Liver (tissue), 9 donors: ENCODE results near the gene FBXW5. TPM values are rescaled to one million over a fixed set of nuclear protein-coding genes. Genes with fewer than 3 reads are reported as not detected.

Source experiments
- DNase-seq: peaks from one replicate; pipeline ENCODE4 v3.0.0-alpha.2; 2017; ENCODE audit warnings: low spot score
- H3K27ac ChIP-seq, 2 donors: one replicate each; pipeline ENCODE4 v1.7.0; 2013; ENCODE audit warnings: inconsistent platforms in 2 of 2, low read length in 2 of 2, control low read depth in 1 of 2, low read depth in 1 of 2, mild to moderate bottlenecking in 1 of 2
- H3K27me3 ChIP-seq, 4 donors: one replicate each; pipeline versions ENCODE4 v1.6.1 to v1.7.0; 2013; ENCODE audit warnings: low read length in 3 of 4, inconsistent platforms in 1 of 4, mild to moderate bottlenecking in 1 of 4, moderate library complexity in 1 of 4; ENCODE audit not compliant: control insufficient read depth in 4 of 4, insufficient read depth in 4 of 4
- H3K36me3 ChIP-seq, 4 donors: one replicate each; pipeline versions ENCODE4 v1.6.1 to v1.7.0; 2013; ENCODE audit warnings: low read length in 3 of 4, mild to moderate bottlenecking in 3 of 4, low read depth in 1 of 4, moderate library complexity in 1 of 4; ENCODE audit not compliant: control insufficient read depth in 4 of 4, insufficient read depth in 3 of 4
- H3K4me1 ChIP-seq, 4 donors: one replicate each; pipeline versions ENCODE4 v1.6.1 to v1.7.0; 2013; ENCODE audit warnings: low read length in 3 of 4, mild to moderate bottlenecking in 3 of 4, moderate library complexity in 1 of 4; ENCODE audit not compliant: control insufficient read depth in 4 of 4, insufficient read depth in 4 of 4
- H3K4me3 ChIP-seq, 3 donors: one replicate each; pipeline versions ENCODE4 v1.6.1 to v1.7.0; 2013; ENCODE audit warnings: low read length in 3 of 3, control low read depth in 1 of 3, low read depth in 1 of 3, mild to moderate bottlenecking in 1 of 3
- H3K9ac ChIP-seq, 2 donors: one replicate each; pipeline ENCODE4 v1.7.0; 2013; ENCODE audit warnings: low read length in 2 of 2, mild to moderate bottlenecking in 2 of 2, moderate library complexity in 2 of 2, control low read depth in 1 of 2, low read depth in 1 of 2
- H3K9me3 ChIP-seq, 4 donors: one replicate each; pipeline versions ENCODE4 v1.6.1 to v1.7.0; 2013; ENCODE audit warnings: low read length in 3 of 4; ENCODE audit not compliant: control insufficient read depth in 4 of 4
- ATF3 ChIP-seq: IDR thresholded peaks from 2 replicates; pipeline ENCODE4 v1.6.1; 2016; ENCODE audit warnings: antibody characterized with exemption
- EGR1 ChIP-seq, 2 donors: IDR thresholded peaks; 2 replicates each; pipeline ENCODE4 v1.6.1; 2016 to 2018; ENCODE audit warnings: antibody characterized with exemption in 2 of 2, low read depth in 2 of 2
- FOXA1 ChIP-seq: IDR thresholded peaks from 2 replicates; pipeline ENCODE4 v1.6.1; 2016; ENCODE audit warnings: antibody characterized with exemption
- FOXA2 ChIP-seq: IDR thresholded peaks from 2 replicates; pipeline ENCODE4 v1.6.1; 2016; ENCODE audit warnings: antibody characterized with exemption
- GABPA ChIP-seq, 2 donors: IDR thresholded peaks in 1 of 2; conservative IDR thresholded peaks in 1 of 2; 2 replicates each; pipeline ENCODE4 v1.6.1; 2016; ENCODE audit warnings: antibody characterized with exemption in 2 of 2, mild to moderate bottlenecking in 1 of 2, moderate library complexity in 1 of 2
- HNF4A ChIP-seq, 2 donors: conservative IDR thresholded peaks; 2 replicates each; pipeline ENCODE4 v1.6.1; 2016; ENCODE audit warnings: antibody characterized with exemption in 2 of 2, mild to moderate bottlenecking in 2 of 2
- HNF4G ChIP-seq: IDR thresholded peaks from 2 replicates; pipeline ENCODE4 v1.6.1; 2016; ENCODE audit warnings: antibody characterized with exemption
- NR2F2 ChIP-seq: IDR thresholded peaks from 2 replicates; pipeline ENCODE4 v1.6.1; 2016; ENCODE audit warnings: antibody characterized with exemption
- RAD21 ChIP-seq, 2 donors: IDR thresholded peaks; 2 replicates each; pipeline ENCODE4 v1.6.1; 2016; ENCODE audit warnings: antibody characterized with exemption in 2 of 2, mild to moderate bottlenecking in 2 of 2
- TAF1 ChIP-seq: conservative IDR thresholded peaks from 2 replicates; pipeline ENCODE4 v1.6.1; 2016; ENCODE audit warnings: antibody characterized with exemption, mild to moderate bottlenecking
- YY1 ChIP-seq: IDR thresholded peaks from 2 replicates; pipeline ENCODE4 v1.6.1; 2016; ENCODE audit warnings: antibody characterized with exemption, mild to moderate bottlenecking
- WGBS: extraction: QIAGEN DNeasy Blood & Tissue Kit; methylation state at CpG from one replicate; pipeline ENCODE4 v1.1.7; 2013; 5-methylcytosine and 5-hydroxymethylcytosine counted together
- polyA plus RNA-seq, 2 donors: library from polyadenylated mRNA; stranded (reverse) in 1 of 2; unstranded in 1 of 2; fragments of 200-250 nt in 1 of 2; fragments of >200 nt in 1 of 2; fragmentation: Nextera tagmentation in 1 of 2; extraction: Ambion mirVana in 1 of 2; gene quantifications; one replicate each; pipeline versions ENCODE4 v1.2.1 to v1.2.3, GENCODE V29; 2013 to 2015
- total RNA-seq, 2 donors: library from RNA; depleted of rRNA; stranded (reverse); fragments of >200 nt; gene quantifications; one replicate each; pipeline ENCODE4 v1.2.3, GENCODE V29; 2014
- TF ChIP-seq, protein P1 (sequence below): IDR thresholded peaks from 2 replicates; pipeline ENCODE4 v1.6.1; 2016; ENCODE audit warnings: antibody characterized with exemption
- TF ChIP-seq, protein P2 (sequence below): IDR thresholded peaks from 2 replicates; pipeline ENCODE4 v1.6.1; 2016; ENCODE audit warnings: antibody characterized with exemption, mild to moderate bottlenecking
- TF ChIP-seq, protein P3 (sequence below): fragments of 150-350 bp; IDR thresholded peaks from 2 replicates; pipeline ENCODE4 v1.5.1; 2017; ENCODE audit warnings: improper control_type of control experiment, low read depth, low read length; ENCODE audit not compliant: missing input control
- TF ChIP-seq, protein P4 (sequence below): IDR thresholded peaks from 2 replicates; pipeline ENCODE4 v1.6.1; 2016; ENCODE audit warnings: antibody characterized with exemption
- donor health status: healthy.
- donor health status: healthy.
- donor health status: healthy.
- donor health status: healthy.
- donor health status: healthy.

The FBXW5 gene
- total and polyA plus RNA-seq, 4 donors = 64.0 to 163 (median 109) TPM

DNA sequence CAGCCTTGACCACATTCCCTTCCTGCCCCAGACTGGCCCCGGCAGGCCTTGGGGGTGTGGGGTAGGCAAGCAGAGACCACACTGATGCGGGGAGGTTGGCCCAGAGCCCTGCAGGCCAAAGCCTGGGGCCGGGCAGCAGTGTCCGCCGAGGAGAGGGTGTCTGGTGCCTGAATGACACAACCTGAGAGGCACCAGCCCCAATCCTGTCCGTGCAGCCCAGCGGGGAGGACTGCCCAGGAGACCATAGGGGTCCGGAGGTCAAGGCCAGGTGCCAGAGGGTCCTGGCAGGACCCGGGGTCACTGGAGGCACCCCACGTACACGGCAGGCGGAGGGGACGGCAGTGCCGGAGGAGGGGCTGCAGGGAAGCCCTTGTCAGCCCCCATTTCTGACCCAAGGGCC lies 27.2 kb upstream of the FBXW5 start (continued):
- TF ChIP-seq EGR1 (IDR thresholded peaks at IDR 0.05; ENCODE audit: low read depth in 2 of 2) (no peak), GABPA (IDR thresholded peaks at IDR 0.05 in 1 of 2, conservative IDR thresholded peaks at IDR 0.05 in 1 of 2) (no peak), FOXA2 (no peak), ATF3 (no peak)
- TF ChIP-seq, protein P1, sequence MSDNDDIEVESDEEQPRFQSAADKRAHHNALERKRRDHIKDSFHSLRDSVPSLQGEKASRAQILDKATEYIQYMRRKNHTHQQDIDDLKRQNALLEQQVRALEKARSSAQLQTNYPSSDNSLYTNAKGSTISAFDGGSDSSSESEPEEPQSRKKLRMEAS = no peak

GRCh38 chr9:136970361-136970760 lies 25.8 kb upstream of the FBXW5 start:
- no peak overlapping the region for H3K4me3 ChIP-seq
- TF ChIP-seq FOXA2 (no peak), ATF3 (no peak), NR2F2 (no peak), YY1 (no peak), HNF4G (no peak), GABPA (IDR thresholded peaks at IDR 0.05 in 1 of 2, conservative IDR thresholded peaks at IDR 0.05 in 1 of 2) (no peak)
- TF ChIP-seq, protein P1 = no peak
- no peak overlapping the region for H3K9ac ChIP-seq
- no peaks in the 10 kb centered on the region for H3K9me3 ChIP-seq
- no peak for DNase-seq
- no peaks in the 10 kb centered on the region for H3K27me3 ChIP-seq
- H3K4me1 ChIP-seq = peaks cover 0 to 2% (median 0%) of the 10 kb centered on the region in 4 donors
- WGBS = 95% methylated on average over 11 of the region's 11 CpGs
- no peaks in the 10 kb centered on the region for H3K36me3 ChIP-seq
- no peak overlapping the region for H3K27ac ChIP-seq

DNA sequence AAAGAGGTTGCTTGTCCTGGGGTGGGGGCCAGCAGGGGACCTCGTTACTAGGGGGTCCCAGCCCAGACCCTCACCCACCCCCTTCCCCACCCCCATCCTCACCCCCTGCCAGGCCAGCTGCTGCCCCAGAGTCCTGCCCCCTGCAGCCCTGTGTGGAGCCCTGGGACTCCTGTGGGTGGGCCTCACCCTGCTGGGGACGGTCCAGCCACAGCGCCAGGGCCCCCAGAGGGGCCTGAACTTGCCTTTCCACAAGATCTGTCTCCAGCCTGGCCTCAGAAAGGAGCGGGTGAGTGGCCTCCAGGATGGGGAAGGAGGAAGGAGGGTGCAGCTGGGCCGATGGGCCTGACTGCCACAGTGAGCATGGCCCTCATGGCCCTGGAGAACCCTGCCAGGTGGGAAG lies 25.2 kb upstream of the FBXW5 start:
- no peak for DNase-seq
- H3K36me3 ChIP-seq = no peaks in the 10 kb centered on the region
- 82% methylated on average over 5 of the region's 5 CpGs for WGBS
- TF ChIP-seq HNF4A (conservative IDR thresholded peaks at IDR 0.05) (no peak), TAF1 (no peak), GABPA (IDR thresholded peaks at IDR 0.05 in 1 of 2, conservative IDR thresholded peaks at IDR 0.05 in 1 of 2) (no peak), FOXA2 (no peak), YY1 (no peak), FOXA1 (no peak), RAD21 (IDR thresholded peaks at IDR 0.05) (no peak), HNF4G (no peak)
- TF ChIP-seq, protein P2, sequence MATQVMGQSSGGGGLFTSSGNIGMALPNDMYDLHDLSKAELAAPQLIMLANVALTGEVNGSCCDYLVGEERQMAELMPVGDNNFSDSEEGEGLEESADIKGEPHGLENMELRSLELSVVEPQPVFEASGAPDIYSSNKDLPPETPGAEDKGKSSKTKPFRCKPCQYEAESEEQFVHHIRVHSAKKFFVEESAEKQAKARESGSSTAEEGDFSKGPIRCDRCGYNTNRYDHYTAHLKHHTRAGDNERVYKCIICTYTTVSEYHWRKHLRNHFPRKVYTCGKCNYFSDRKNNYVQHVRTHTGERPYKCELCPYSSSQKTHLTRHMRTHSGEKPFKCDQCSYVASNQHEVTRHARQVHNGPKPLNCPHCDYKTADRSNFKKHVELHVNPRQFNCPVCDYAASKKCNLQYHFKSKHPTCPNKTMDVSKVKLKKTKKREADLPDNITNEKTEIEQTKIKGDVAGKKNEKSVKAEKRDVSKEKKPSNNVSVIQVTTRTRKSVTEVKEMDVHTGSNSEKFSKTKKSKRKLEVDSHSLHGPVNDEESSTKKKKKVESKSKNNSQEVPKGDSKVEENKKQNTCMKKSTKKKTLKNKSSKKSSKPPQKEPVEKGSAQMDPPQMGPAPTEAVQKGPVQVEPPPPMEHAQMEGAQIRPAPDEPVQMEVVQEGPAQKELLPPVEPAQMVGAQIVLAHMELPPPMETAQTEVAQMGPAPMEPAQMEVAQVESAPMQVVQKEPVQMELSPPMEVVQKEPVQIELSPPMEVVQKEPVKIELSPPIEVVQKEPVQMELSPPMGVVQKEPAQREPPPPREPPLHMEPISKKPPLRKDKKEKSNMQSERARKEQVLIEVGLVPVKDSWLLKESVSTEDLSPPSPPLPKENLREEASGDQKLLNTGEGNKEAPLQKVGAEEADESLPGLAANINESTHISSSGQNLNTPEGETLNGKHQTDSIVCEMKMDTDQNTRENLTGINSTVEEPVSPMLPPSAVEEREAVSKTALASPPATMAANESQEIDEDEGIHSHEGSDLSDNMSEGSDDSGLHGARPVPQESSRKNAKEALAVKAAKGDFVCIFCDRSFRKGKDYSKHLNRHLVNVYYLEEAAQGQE = no peak
- TF ChIP-seq, protein P3, sequence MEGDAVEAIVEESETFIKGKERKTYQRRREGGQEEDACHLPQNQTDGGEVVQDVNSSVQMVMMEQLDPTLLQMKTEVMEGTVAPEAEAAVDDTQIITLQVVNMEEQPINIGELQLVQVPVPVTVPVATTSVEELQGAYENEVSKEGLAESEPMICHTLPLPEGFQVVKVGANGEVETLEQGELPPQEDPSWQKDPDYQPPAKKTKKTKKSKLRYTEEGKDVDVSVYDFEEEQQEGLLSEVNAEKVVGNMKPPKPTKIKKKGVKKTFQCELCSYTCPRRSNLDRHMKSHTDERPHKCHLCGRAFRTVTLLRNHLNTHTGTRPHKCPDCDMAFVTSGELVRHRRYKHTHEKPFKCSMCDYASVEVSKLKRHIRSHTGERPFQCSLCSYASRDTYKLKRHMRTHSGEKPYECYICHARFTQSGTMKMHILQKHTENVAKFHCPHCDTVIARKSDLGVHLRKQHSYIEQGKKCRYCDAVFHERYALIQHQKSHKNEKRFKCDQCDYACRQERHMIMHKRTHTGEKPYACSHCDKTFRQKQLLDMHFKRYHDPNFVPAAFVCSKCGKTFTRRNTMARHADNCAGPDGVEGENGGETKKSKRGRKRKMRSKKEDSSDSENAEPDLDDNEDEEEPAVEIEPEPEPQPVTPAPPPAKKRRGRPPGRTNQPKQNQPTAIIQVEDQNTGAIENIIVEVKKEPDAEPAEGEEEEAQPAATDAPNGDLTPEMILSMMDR = no peak
- TF ChIP-seq, protein P4, sequence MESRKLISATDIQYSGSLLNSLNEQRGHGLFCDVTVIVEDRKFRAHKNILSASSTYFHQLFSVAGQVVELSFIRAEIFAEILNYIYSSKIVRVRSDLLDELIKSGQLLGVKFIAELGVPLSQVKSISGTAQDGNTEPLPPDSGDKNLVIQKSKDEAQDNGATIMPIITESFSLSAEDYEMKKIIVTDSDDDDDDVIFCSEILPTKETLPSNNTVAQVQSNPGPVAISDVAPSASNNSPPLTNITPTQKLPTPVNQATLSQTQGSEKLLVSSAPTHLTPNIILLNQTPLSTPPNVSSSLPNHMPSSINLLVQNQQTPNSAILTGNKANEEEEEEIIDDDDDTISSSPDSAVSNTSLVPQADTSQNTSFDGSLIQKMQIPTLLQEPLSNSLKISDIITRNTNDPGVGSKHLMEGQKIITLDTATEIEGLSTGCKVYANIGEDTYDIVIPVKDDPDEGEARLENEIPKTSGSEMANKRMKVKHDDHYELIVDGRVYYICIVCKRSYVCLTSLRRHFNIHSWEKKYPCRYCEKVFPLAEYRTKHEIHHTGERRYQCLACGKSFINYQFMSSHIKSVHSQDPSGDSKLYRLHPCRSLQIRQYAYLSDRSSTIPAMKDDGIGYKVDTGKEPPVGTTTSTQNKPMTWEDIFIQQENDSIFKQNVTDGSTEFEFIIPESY = no peak
- no peaks in the 10 kb centered on the region for H3K9me3 ChIP-seq
- no peaks in the 10 kb centered on the region for H3K27me3 ChIP-seq
- no peak overlapping the region for H3K9ac ChIP-seq
- no peak overlapping the region for H3K27ac ChIP-seq
- H3K4me1 ChIP-seq = peaks cover 0 to 2% (median 0%) of the 10 kb centered on the region in 4 donors
- no peak overlapping the region for H3K4me3 ChIP-seq
